Activated T-helper 2 cell treated with anti-CD3 and anti-CD28 coated beads, Interferon-gamma antibody, Interleukin-2, Interleukin-4, amounts not matched to agents 10 μg/mL and 5 μg/mL and 100 μg/mL, durations not matched to agents 14 hours and 24 hours and 36 hours (primary cell): Measurements from ENCODE around the gene BTBD2. TPM values are rescaled to one million over a fixed set of nuclear protein-coding genes. Genes with fewer than 3 reads are reported as not detected.
A peak's percentile ranks its signal among the peaks of the same experiment; 100 is the strongest.

Experiments
- DNase-seq: peaks from one replicate; pipeline ENCODE4 v3.0.0; 2021; ENCODE audit warnings: low spot score
- H3K27ac Mint-ChIP-seq: one replicate; pipeline ENCODE4 v1.8.0; 2021; ENCODE audit warnings: mixed read lengths
- H3K27me3 Mint-ChIP-seq: one replicate; pipeline ENCODE4 v1.8.0; 2021; ENCODE audit warnings: low read depth, mixed read lengths
- H3K36me3 Mint-ChIP-seq: one replicate; pipeline ENCODE4 v1.8.0; 2021; ENCODE audit warnings: low read depth, mixed read lengths
- H3K4me1 Mint-ChIP-seq: one replicate; pipeline ENCODE4 v1.8.0; 2021; ENCODE audit warnings: low read depth, mixed read lengths
- H3K4me3 Mint-ChIP-seq: one replicate; pipeline ENCODE4 v1.8.0; 2021; ENCODE audit warnings: low read depth, mild to moderate bottlenecking, moderate library complexity, mixed read lengths
- H3K9me3 Mint-ChIP-seq: one replicate; pipeline ENCODE4 v1.8.0; 2021; ENCODE audit warnings: mixed read lengths
- intact Hi-C: fragments of 100-400 bp; cut with micrococcal nuclease; formaldehyde crosslinking; loops from one replicate; pipeline ENCODE4 v1.15.1; 2023
- total RNA-seq: library from RNA; stranded (reverse); gene quantifications from 2 replicates; pipeline ENCODE4 v1.2.3, GENCODE V29; 2022

Gene BTBD2
- total RNA-seq, 1 donor from 2014 or later = 47.0 TPM

DNA sequence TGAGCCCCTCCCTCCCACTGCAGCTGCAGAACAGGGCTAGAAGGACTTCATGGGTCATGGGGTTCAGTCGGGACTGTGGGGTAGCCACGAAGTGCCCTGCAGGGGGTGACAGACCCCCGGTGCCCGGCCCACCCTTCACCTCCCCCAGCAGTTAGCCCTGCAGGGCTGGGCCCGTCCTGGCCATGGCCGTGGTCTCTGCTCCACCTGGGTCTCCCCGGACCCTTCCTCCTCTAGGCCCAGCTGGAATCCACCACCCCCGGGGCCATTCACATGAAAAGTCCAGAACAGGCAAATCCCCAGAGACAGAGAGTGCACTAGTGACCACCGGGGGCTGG is 18.3 kb upstream of the BTBD2 start:
- H3K9me3 Mint-ChIP-seq = no peaks in the 10 kb centered on the region
- peaks cover 12% of the 10 kb centered on the region for H3K4me1 Mint-ChIP-seq
- peaks cover 5% of the 10 kb centered on the region for H3K36me3 Mint-ChIP-seq
- no peak overlapping the region for H3K27ac Mint-ChIP-seq
- no peak for DNase-seq
- intact Hi-C loops = no loop called here
- H3K27me3 Mint-ChIP-seq = no peaks in the 10 kb centered on the region
- no peak overlapping the region for H3K4me3 Mint-ChIP-seq

DNA sequence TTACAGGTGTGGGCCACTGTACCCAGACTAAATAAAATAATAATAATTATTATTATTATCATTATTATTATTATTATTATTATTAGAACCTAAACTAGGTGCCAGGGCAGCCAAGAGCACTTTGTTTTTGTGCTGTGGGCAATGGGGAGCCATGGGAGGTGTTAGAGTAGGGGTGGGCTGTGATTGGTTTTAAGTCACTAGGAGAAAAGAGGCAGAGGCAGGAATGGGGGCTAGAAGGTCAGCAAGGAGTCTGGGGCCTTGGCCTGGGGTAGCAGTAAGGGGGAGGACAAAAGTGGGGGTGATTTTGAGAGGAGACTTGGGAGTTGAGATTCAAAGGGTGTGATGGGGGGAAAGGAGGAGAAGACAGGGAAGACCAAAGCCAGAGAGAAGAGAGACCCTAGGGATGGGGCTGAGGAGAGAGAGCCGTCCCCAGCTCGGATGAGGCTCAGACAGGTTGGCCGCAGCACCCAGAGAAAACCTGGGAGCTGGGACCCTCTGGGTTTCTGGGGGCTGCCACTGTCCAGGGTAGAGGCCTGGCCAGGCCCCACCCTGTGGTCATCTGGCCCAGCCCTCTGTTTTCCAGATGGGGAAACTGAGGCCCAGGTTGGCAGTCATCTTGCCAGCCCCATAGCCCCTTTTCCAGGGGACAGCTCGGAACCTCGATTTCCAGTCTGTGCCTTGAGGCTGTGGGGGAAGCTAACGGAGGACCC is 17.8 kb upstream of the BTBD2 start:
- Mint-ChIP-seq H3K4me1 (peaks cover 12% of the 10 kb centered on the region), H3K36me3 (peaks cover 5% of the 10 kb centered on the region), H3K27me3 (no peaks in the 10 kb centered on the region), H3K27ac (no peak overlapping the region), H3K4me3 (no peak overlapping the region), H3K9me3 (no peaks in the 10 kb centered on the region)
- intact Hi-C loops = no loop called here
- DNase-seq = no peak

DNA sequence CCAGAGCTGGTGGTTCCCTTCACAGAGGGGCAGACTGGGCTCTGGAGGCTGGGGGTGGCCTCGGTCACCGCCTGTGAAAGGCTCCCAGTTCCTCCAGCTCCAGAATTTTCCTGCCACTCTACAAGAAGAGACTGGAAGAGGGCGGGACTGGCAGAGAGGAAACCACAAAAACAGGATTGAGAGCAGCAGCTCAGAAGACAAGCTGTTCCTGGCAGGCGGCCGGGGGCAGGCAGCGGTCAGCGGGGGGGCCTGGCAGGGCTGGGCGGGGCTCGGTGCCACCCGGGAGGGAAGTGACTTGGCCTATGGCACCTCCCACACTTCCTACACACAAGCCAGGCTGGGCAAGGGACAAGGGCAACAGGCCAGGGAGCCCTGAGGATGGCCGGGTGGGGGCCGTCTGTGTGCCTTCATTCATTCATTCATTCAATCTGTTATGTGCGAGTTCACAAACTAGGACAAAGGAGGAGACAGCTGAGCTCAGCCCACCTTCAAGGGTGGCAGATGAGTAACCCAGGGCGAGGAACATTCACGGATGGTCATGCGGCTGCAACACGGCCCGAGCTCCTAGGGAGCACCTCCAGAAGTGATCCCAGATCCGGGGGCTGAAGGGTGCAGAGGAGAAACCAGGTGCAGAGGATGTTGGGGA is 16.9 kb upstream of the BTBD2 start:
- Mint-ChIP-seq H3K27ac (peak overlapping the region; percentile 34), H3K9me3 (no peaks in the 10 kb centered on the region), H3K4me3 (peak overlapping the region; percentile 27), H3K27me3 (no peaks in the 10 kb centered on the region), H3K4me1 (peaks cover 12% of the 10 kb centered on the region), H3K36me3 (no peaks in the 10 kb centered on the region)
- DNase-seq = no peak
- intact Hi-C loops = no loop called here

DNA sequence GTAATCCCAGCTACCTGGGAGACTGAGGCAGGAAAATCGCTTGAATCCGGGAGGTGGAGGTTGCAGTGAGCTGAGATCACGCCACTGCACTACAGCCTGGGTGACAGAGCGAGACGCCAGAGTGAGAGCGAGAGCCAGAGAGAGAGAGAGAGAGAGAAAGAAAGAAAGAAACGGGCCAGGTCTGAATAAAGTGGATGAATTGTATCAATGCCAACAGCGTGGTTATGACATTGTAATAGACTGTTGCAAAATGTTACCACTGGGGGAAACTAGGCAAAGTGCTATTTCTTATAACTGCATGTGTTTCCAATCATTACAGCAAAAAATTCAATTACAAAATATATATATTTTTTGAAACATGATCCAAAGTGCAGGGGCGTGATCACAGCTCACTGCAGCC is 11.8 kb upstream of the BTBD2 start:
- Mint-ChIP-seq H3K4me1 (peaks cover 7% of the 10 kb centered on the region), H3K9me3 (peaks cover 10% of the 10 kb centered on the region), H3K27me3 (peaks cover 2% of the 10 kb centered on the region), H3K36me3 (no peaks in the 10 kb centered on the region), H3K4me3 (no peak overlapping the region), H3K27ac (no peak overlapping the region)
- intact Hi-C loops = no loop called here
- no peak for DNase-seq

DNA sequence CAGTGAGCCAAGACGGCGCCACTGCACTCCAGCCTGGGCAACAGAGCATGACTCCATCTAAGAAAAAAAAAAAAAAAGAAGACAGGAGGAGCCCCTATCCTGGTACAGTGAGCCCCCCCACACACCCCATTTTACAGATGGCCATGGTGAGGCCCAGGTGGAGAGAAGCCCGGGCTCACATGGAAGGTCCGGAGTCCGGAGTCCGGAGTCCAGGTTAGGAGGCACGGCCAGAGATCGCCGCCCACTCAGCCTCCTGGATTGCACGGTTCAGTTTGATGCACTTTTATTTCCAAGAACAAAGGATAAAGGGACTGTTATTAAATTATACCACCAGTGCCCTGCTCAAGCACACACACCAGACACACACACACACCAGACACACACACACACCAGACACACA is 11.3 kb upstream of the BTBD2 start:
- Mint-ChIP-seq H3K36me3 (no peaks in the 10 kb centered on the region), H3K27ac (no peak overlapping the region), H3K9me3 (peaks cover 10% of the 10 kb centered on the region), H3K27me3 (peaks cover 3% of the 10 kb centered on the region), H3K4me1 (peaks cover 3% of the 10 kb centered on the region), H3K4me3 (no peak overlapping the region)
- no peak for DNase-seq
- intact Hi-C loops = no loop called here

DNA sequence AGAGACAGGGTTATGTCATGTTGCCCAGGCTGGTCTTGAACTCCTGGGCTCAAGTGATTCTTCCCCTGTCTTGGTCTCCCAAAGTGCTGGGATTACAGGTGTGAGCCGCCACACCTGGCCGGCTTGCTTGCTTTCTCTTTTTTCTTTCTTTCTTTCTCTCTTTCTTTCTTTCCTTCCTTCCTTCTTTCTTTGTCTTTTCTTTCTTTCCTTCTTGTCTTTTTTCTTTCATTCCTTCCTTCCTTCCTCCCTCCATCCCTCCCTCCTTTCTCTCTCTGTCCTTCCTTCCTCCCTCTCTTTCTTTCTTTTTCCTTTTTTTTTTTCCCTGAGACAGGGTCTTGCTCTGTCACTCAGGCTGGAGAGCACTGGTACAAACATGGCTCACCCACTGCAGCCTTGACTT is 6.8 kb upstream of the BTBD2 start:
- H3K27me3 Mint-ChIP-seq = peaks cover 3% of the 10 kb centered on the region
- peaks cover 8% of the 10 kb centered on the region for H3K4me1 Mint-ChIP-seq
- H3K27ac Mint-ChIP-seq = no peak overlapping the region
- no peak for DNase-seq
- intact Hi-C loops = no loop called here
- H3K4me3 Mint-ChIP-seq = no peak overlapping the region
- no peaks in the 10 kb centered on the region for H3K36me3 Mint-ChIP-seq
- H3K9me3 Mint-ChIP-seq = peaks cover 10% of the 10 kb centered on the region

DNA sequence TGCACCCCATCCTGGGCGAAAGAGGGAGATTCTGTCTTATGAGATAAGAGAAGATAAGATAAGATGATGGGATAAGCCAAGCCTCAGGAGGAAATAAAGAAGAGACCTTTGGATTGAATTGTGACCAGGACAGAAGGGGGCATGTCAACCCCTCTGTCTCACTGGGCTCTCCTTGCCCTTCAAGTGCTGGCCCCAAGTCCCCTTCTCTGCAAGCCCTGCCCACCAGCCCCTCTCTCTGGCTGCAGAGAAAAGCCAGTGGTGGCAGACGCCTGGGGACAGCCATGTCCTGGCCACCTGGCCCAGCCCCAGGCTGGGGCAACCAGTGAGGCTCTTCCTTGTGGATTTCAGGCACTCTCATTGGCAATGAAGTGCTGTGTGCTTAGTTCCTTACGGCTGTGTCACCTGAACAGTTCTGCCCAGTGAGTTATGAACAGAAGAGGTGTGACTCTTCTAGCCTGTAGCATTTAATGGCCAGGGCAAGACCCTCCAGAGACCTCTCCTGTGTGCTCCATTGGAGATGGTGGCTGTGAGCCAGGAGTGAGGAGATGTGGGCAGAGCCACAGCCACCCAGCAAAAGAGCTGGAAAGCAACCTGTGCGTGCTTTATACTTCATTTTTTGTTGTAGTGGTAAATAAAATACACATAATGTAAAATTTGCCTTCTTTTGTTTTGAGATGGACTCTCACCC is 6.1 kb upstream of the BTBD2 start:
- intact Hi-C loops = no loop called here
- Mint-ChIP-seq H3K27ac (no peak overlapping the region), H3K4me3 (no peak overlapping the region)

DNA sequence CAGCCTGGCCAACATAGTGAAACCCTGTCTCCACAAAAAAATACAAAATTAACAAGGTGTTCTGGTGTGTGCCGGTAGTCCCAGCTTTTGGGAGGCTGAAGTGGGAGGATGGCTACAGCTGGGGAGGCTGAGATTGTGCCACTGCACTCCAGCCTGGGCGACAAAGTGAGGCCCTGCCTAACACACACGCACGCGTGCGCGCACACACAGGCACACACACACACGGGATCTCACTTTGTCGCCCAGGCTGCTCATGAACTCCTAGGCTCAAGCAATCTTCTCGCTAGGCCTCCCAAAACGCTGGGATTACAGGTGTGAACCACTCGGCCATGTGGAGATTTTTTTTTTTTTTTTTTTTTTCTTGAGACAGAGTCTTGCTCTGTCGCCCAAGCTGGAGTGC is 3.2 kb upstream of the BTBD2 start:
- Mint-ChIP-seq H3K36me3 (no peaks in the 10 kb centered on the region), H3K27ac (no peak overlapping the region), H3K9me3 (peaks cover 6% of the 10 kb centered on the region), H3K4me1 (peaks cover 10% of the 10 kb centered on the region), H3K27me3 (peaks cover 3% of the 10 kb centered on the region), H3K4me3 (no peak overlapping the region)
- intact Hi-C loops = loop anchor here (1.0 to 10.0 kb wide), 3 partner anchors 52 to 136 kb away; partner anchors contain the start of gene AP3D1
- no peak for DNase-seq

More for the DNA sequence above, 6.1 kb upstream of the BTBD2 start:
- no peak for DNase-seq
- H3K9me3 Mint-ChIP-seq = peaks cover 10% of the 10 kb centered on the region
- peaks cover 8% of the 10 kb centered on the region for H3K4me1 Mint-ChIP-seq
- H3K27me3 Mint-ChIP-seq = peaks cover 3% of the 10 kb centered on the region
- no peaks in the 10 kb centered on the region for H3K36me3 Mint-ChIP-seq

DNA sequence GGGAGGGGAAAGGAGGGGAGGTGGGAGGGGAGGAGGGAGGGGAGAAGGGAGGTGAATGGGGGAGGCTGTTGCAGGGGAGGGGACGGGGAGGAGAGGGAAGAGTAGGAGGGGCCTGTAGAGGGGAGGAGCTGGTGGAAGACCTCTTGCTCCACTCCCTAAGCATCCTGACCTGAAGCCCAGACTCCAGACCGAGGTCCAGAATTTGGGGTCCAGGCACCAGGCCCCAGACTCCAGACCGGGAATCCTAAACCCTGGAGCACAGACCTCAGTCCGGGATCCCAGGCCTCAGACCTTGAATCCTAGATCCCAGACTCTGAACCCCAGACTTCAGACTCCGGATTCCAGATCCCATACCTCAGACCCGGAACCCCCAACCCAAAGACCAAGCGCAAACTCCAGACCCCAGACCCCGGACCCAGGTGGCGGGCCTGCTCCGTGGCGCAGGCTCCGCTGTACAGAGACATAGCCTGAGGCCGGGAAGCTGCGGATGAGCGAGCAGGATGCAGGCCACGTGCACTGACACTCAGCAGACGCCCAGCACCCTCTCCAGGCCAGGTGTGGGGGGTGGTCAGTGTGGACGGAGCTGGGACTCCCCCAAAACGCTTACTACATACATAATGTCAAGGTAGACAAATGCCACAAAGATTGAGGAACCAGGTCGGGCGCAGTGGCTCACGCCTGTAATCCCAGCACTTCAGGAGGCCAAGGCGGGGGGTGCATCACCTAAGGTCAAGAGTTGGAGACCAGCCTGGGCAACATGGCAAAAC is 710 bp upstream of the BTBD2 start:
- H3K36me3 Mint-ChIP-seq = peaks cover 6% of the 10 kb centered on the region
- peaks cover 8% of the 10 kb centered on the region for H3K4me1 Mint-ChIP-seq
- peak overlapping the region; percentile 78 for H3K4me3 Mint-ChIP-seq
- no peaks in the 10 kb centered on the region for H3K9me3 Mint-ChIP-seq
- intact Hi-C loops = loop anchor here (5.0 to 10.0 kb wide), 2 partner anchors 71 to 139 kb away; partner anchors contain the start of gene AP3D1
- H3K27me3 Mint-ChIP-seq = no peaks in the 10 kb centered on the region
- peak overlapping the region; percentile 17 for H3K27ac Mint-ChIP-seq
- DNase-seq = peak; percentile 58

DNA sequence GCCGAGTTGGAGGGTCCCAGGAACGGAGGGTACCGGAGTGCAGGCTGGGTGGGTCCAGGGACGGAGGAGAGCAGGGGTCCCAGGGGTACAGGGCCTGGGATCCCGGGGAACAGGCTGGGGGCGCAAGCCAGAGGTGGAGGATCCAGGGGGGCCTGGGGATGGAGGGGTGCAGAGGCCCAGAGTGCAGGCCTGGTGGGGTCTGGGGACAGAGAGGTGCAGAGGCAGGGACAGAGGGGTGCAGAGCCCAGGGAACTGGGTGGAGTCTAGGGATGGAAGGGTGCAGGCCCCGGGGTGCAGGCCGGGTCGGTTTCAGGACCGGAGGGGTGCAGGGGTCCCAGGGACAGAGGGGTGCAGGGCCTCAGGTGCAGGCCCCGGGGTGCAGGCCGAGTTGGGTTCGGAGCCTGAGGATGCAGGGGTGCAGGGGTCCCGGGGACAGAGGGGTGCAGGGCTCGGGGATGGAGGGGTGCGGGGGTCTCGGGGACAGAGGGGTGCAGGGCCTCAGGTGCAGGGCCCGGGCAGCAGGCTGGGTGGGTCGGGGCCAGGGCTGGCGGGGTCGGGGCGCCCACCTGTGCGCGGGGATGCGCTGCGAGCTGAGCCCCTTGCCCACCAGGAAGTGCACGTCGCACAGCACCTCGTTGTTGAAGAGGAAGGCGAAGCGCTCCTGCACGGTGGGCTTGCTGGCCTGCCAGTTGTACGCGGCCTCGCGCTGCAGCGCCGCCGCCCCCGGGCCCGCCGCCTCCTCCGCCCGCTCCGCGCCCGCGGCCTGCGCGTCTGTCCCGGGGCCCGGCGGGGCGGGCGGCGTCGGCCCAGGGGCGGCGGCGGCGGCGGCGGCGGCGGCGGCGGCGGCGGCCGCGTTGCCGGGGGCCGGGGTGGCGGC is 545 bp downstream of the BTBD2 start:
- no peak overlapping the region for H3K27ac Mint-ChIP-seq
- no peaks in the 10 kb centered on the region for H3K9me3 Mint-ChIP-seq
- no peak for DNase-seq
- peaks cover 6% of the 10 kb centered on the region for H3K36me3 Mint-ChIP-seq
- no peaks in the 10 kb centered on the region for H3K27me3 Mint-ChIP-seq
- peak overlapping the region; percentile 70 for H3K4me3 Mint-ChIP-seq
- peaks cover 7% of the 10 kb centered on the region for H3K4me1 Mint-ChIP-seq
- intact Hi-C loops = loop anchor here (5.0 to 10.0 kb wide), 2 partner anchors 72 to 140 kb away; partner anchors contain the start of gene AP3D1

DNA sequence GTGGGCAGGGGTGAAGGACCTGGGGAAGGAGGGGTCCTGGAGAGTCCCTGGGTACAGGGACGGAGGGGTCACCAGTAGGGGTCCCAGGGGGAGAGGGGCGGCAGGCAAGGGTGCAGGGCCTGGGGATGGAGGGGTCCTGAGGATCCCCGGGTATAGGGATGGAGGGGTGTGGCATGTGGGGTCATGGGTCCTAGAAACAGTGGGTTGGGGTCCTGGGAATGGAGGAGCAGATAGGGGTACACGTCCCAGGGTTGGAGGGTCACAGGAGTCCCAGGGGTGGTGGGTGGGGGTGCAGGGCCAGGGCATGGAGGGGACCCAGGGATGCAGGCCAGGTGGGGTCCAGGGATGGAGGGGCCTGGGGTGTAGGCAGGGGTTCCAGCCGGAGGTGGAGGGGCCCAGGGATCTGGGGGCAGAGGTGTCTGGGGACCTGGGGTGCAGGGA is 1.4 kb downstream of the BTBD2 start:
- H3K4me1 Mint-ChIP-seq = peaks cover 2% of the 10 kb centered on the region
- no peaks in the 10 kb centered on the region for H3K27me3 Mint-ChIP-seq
- H3K4me3 Mint-ChIP-seq = peak overlapping the region; percentile 33
- no peak for DNase-seq
- no peaks in the 10 kb centered on the region for H3K9me3 Mint-ChIP-seq
- intact Hi-C loops = loop anchor here (10.0 kb wide), 1 partner anchor 141 kb away; the partner anchor contains the start of gene AP3D1
- H3K36me3 Mint-ChIP-seq = peaks cover 6% of the 10 kb centered on the region
- H3K27ac Mint-ChIP-seq = no peak overlapping the region

DNA sequence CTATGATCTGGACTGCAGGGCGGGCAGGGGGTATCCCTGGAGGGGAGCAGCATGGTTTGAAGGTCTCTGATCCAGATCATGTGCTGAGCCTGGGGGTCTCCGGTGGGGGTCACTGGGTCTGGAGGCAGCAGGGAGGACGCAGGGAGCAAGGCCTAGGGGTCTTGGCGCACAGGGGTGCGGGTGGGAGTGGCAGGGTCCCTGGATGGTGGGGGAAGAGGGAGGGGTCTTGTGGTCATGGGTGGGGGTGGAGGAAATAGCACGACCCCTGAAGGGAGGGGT is 1.9 kb downstream of the BTBD2 start:
- no peaks in the 10 kb centered on the region for H3K9me3 Mint-ChIP-seq
- intact Hi-C loops = loop anchor here (10.0 kb wide), 1 partner anchor 141 kb away; the partner anchor contains the start of gene AP3D1
- H3K36me3 Mint-ChIP-seq = peaks cover 6% of the 10 kb centered on the region
- DNase-seq = no peak
- peak overlapping the region; percentile 70 for H3K4me3 Mint-ChIP-seq
- H3K27ac Mint-ChIP-seq = no peak overlapping the region
- no peaks in the 10 kb centered on the region for H3K27me3 Mint-ChIP-seq
- peaks cover 2% of the 10 kb centered on the region for H3K4me1 Mint-ChIP-seq
